GM12801 (cell line): ENCODE data around the gene PRKD1.

Experiments used
- CTCF ChIP-seq: IDR thresholded peaks from one replicate; pipeline ENCODE4 v1.5.1; 2011; ENCODE audit warnings: control low read depth; ENCODE audit not compliant: insufficient read length; ENCODE audit errors: extremely low read depth

The PRKD1 gene

GRCh38 chr14:29645117-29645516 is 282.5 kb downstream of the PRKD1 start:
- TF ChIP-seq CTCF: no peak

GRCh38 chr14:29643433-29644211 is 284.0 kb downstream of the PRKD1 start:
- TF ChIP-seq CTCF: no peak

GRCh38 chr14:29637411-29637810 is 290.2 kb downstream of the PRKD1 start:
- no peak for TF ChIP-seq CTCF

- TF ChIP-seq CTCF: no peak
These were observed 290.8 kb downstream of the PRKD1 start for GRCh38 chr14:29636870-29637269.

GRCh38 chr14:29630566-29631160 is 297.0 kb downstream of the PRKD1 start:
- TF ChIP-seq CTCF: no peak

GRCh38 chr14:29629839-29630238 is 297.8 kb downstream of the PRKD1 start:
- TF ChIP-seq CTCF: no peak

GRCh38 chr14:29627137-29627536 is 300.5 kb downstream of the PRKD1 start:
- no peak for TF ChIP-seq CTCF
